Mesenchymal stem cell (in vitro differentiated cells and primary cell): ENCODE data around the gene SNRPA1.

ENCODE experiments used
- DNase-seq: peaks from one replicate; pipeline ENCODE4 v3.0.0-alpha.2; 2013
- H2AFZ ChIP-seq: one replicate; pipeline ENCODE4 v1.6.1; 2013; ENCODE audit warnings: low read depth, mild to moderate bottlenecking, control low read depth, inconsistent platforms, low read length, moderate library complexity
- H2AK5ac ChIP-seq: 2 replicates; pipeline ENCODE4 v1.6.1; 2013; ENCODE audit warnings: low read length, moderate library complexity, mild to moderate bottlenecking, inconsistent platforms; ENCODE audit not compliant: severe bottlenecking
- H2BK120ac ChIP-seq: one replicate; pipeline ENCODE4 v1.6.1; 2013; ENCODE audit warnings: low read depth, mild to moderate bottlenecking, inconsistent platforms, low read length, moderate library complexity
- H2BK12ac ChIP-seq, 2 experiments: one replicate each; pipeline ENCODE4 v1.6.1; 2013; ENCODE audit warnings: inconsistent platforms in 2 of 2, low read length in 2 of 2, mild to moderate bottlenecking in 2 of 2, moderate library complexity in 2 of 2, control low read depth in 1 of 2
- H2BK15ac ChIP-seq: one replicate; pipeline ENCODE4 v1.6.1; 2013; ENCODE audit warnings: mild to moderate bottlenecking, low read depth, inconsistent platforms; ENCODE audit not compliant: poor library complexity, severe bottlenecking
- H2BK5ac ChIP-seq: 2 replicates; pipeline ENCODE4 v1.6.1; 2013; ENCODE audit warnings: low read depth, mild to moderate bottlenecking, low read length, control low read depth, inconsistent platforms; ENCODE audit not compliant: poor library complexity, severe bottlenecking
- H3K14ac ChIP-seq, 2 experiments: one replicate each; pipeline ENCODE4 v1.6.1; 2013; ENCODE audit warnings: inconsistent platforms in 2 of 2, low read length in 2 of 2, control low read depth in 1 of 2, mild to moderate bottlenecking in 1 of 2, moderate library complexity in 1 of 2
- H3K18ac ChIP-seq, 2 experiments: one replicate each; pipeline ENCODE4 v1.6.1; 2013; ENCODE audit warnings: inconsistent platforms in 2 of 2, low read length in 2 of 2, control low read depth in 1 of 2, low read depth in 1 of 2, mild to moderate bottlenecking in 1 of 2
- H3K23ac ChIP-seq, 2 experiments: one replicate each; pipeline ENCODE4 v1.6.1; 2013; ENCODE audit warnings: inconsistent platforms in 2 of 2, low read length in 2 of 2, mild to moderate bottlenecking in 2 of 2, moderate library complexity in 2 of 2, control low read depth in 1 of 2
- H3K27ac ChIP-seq: 2 replicates; pipeline ENCODE4 v1.5.1; 2013; ENCODE audit warnings: mild to moderate bottlenecking, moderate library complexity, low read length, control low read depth, inconsistent platforms; ENCODE audit not compliant: poor library complexity, severe bottlenecking
- H3K27me3 ChIP-seq, 2 experiments: 2 replicates each; pipeline versions ENCODE4 v1.6.1 to v1.7.0; 2013; ENCODE audit warnings: low read length in 2 of 2, mild to moderate bottlenecking in 2 of 2, moderate library complexity in 2 of 2, control low read depth in 1 of 2, inconsistent platforms in 1 of 2; ENCODE audit not compliant: control insufficient read depth in 1 of 2, insufficient read depth in 1 of 2
- H3K36me3 ChIP-seq, 2 experiments: 2 replicates each; pipeline versions ENCODE4 v1.6.1 to v1.7.0; 2013; ENCODE audit warnings: low read length in 2 of 2, control low read depth in 1 of 2, inconsistent platforms in 1 of 2, low read depth in 1 of 2, mild to moderate bottlenecking in 1 of 2; ENCODE audit not compliant: insufficient read depth in 2 of 2, control insufficient read depth in 1 of 2
- H3K4ac ChIP-seq, 2 experiments: one replicate each; pipeline ENCODE4 v1.6.1; 2013; ENCODE audit warnings: inconsistent platforms in 2 of 2, low read length in 2 of 2, mild to moderate bottlenecking in 2 of 2, moderate library complexity in 2 of 2, control low read depth in 1 of 2, low read depth in 1 of 2
- H3K4me1 ChIP-seq: 2 replicates; pipeline ENCODE4 v1.6.1; 2013; ENCODE audit warnings: low read depth, low read length, control low read depth; ENCODE audit not compliant: control insufficient read depth, insufficient read depth
- H3K4me2 ChIP-seq: 2 replicates; pipeline ENCODE4 v1.6.1; 2013; ENCODE audit warnings: low read length, mild to moderate bottlenecking, inconsistent platforms; ENCODE audit not compliant: poor library complexity, severe bottlenecking
- H3K4me3 ChIP-seq, 2 experiments: 2 replicates each; pipeline versions ENCODE4 v1.5.1 to v1.7.0; 2013; ENCODE audit warnings: low read length in 2 of 2, mild to moderate bottlenecking in 2 of 2, control low read depth in 1 of 2, low read depth in 1 of 2; ENCODE audit not compliant: insufficient read depth in 1 of 2
- H3K79me1 ChIP-seq: replicated peaks from 2 replicates; pipeline ENCODE4 v1.6.1; 2013; ENCODE audit warnings: mild to moderate bottlenecking, control low read depth, low read length, inconsistent platforms; ENCODE audit not compliant: poor library complexity, severe bottlenecking
- H3K9ac ChIP-seq: 2 replicates; pipeline ENCODE4 v1.7.0; 2013; ENCODE audit warnings: mild to moderate bottlenecking, low read length, moderate library complexity
- H3K9me3 ChIP-seq: 2 replicates; pipeline ENCODE4 v1.7.0; 2013; ENCODE audit warnings: mild to moderate bottlenecking, low read length; ENCODE audit not compliant: control insufficient read depth
- H4K8ac ChIP-seq: one replicate; pipeline ENCODE4 v1.6.1; 2013; ENCODE audit warnings: inconsistent platforms, mild to moderate bottlenecking, low read length, moderate library complexity
- H4K91ac ChIP-seq: one replicate; pipeline ENCODE4 v1.6.1; 2013; ENCODE audit warnings: mild to moderate bottlenecking, low read length, inconsistent platforms
- WGBS: methylation state at CpG from one replicate; pipeline ENCODE4 v1.1.7; 2013; ENCODE audit warnings: mixed read lengths; 5-methylcytosine and 5-hydroxymethylcytosine counted together

The SNRPA1 gene

DNA sequence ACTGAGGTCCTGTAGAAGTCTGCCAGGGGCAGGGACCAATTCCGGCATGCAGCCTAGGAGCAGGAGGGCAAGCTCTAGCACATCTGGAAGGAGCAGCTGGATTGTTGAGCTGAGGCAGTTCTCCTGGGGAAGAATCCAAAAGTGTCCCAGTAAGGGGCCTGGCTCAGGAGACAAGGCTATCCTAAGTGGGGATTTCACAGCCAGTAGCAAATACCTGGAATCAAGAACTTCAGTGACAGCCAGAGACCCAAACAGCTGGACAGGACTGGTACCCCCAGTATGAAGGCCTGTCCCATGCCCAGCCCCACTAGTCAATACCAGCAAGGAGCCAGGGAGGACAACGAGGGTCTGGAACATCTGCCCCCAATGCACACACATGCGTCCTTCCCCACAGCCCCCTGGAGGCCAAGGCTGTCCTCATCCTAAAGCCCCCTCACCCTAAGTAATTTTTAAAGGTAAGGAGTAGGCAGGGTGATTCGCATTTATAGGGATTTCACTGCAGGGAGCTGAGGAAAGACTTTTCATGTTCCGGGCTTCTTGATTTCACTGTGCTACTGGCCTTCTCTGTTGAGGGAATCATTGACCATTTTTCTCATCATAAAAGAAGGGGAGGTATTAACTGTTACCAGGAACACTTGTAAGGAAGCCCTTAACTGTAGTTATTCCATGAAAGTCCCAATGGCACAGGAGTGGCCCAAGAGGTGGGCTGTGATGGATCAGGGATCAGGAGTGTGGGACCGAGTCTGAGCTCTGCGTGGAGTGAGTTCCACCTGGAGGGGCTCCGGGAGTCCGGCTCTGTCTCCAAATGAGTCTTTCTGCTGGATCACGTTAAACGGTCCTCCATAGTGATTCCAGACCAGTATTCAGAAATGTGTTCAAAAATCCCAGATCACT, 40.6 kb downstream of the SNRPA1 start:
- Histone ChIP-seq H3K23ac (no peak overlapping the region), H3K36me3 (no peaks in the 10 kb centered on the region), H3K14ac (no peak overlapping the region), H4K8ac (no peak overlapping the region), H3K9ac (no peak overlapping the region), H2AFZ (no peak overlapping the region), H3K27ac (no peak overlapping the region), H2BK5ac (no peak overlapping the region), H3K27me3 (peaks cover 0 to 7% of the 10 kb centered on the region in 2 experiments), H2BK15ac (no peak overlapping the region), H3K79me1 (no peaks in the 10 kb centered on the region), H3K4me3 (no peak overlapping the region), H3K4ac (no peak overlapping the region), H3K4me1 (peaks cover 5% of the 10 kb centered on the region), H3K9me3 (no peaks in the 10 kb centered on the region), H2BK12ac (peak overlapping the region in 1 of 2 experiments; percentile 6), H3K4me2 (no peak overlapping the region), H2BK120ac (no peak overlapping the region), H2AK5ac (peak overlapping the region; percentile 23), H3K18ac (no peak overlapping the region), H4K91ac (no peak overlapping the region)
- DNase-seq: no peak
- WGBS: 98% methylated on average over 9 of the region's 11 CpGs

DNA sequence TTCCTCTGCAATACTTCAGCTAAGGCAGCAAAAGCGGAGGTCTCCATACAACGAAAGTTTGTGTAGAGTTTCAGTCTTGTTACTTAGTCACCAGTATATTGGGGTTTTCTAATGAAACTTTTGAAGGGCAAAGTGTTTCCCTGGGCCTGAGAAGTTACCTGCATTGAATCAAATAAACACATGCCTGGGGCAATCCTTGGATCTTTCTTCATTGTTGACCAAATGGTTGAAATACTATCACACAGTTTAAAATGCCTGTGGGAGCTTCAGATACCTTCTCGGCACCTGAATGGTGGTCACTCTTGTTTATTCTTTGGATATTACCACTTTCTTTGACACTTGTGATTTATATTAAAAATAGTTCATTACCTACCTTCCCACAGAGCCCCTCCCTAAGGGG, 42.2 kb downstream of the SNRPA1 start:
- Histone ChIP-seq H3K18ac (no peak overlapping the region), H3K9ac (peak overlapping the region; percentile 95), H3K4me1 (peaks cover 5% of the 10 kb centered on the region), H3K27ac (peak overlapping the region; percentile 52), H3K9me3 (no peaks in the 10 kb centered on the region), H2BK5ac (no peak overlapping the region), H2AFZ (no peak overlapping the region), H2BK120ac (no peak overlapping the region), H2AK5ac (no peak overlapping the region), H3K4me3 (peak overlapping the region in 1 of 2 experiments; percentile 93), H3K4ac (no peak overlapping the region), H3K79me1 (no peaks in the 10 kb centered on the region), H3K4me2 (peak overlapping the region; percentile 86), H3K23ac (no peak overlapping the region), H3K36me3 (peaks cover 3 to 5% of the 10 kb centered on the region in 2 experiments), H4K8ac (no peak overlapping the region), H3K14ac (no peak overlapping the region), H4K91ac (no peak overlapping the region), H2BK15ac (no peak overlapping the region), H3K27me3 (no peaks in the 10 kb centered on the region), H2BK12ac (no peak overlapping the region)
- 71% methylated on average over 2 of the region's 3 CpGs for WGBS
- DNase-seq: no peak

GRCh38 chr15:101251830-101252820, 42.9 kb downstream of the SNRPA1 start, which contains the start of gene CHSY1:
Gene CHSY1, minus strand, starts transcription at chr15:101252048. Its CDS starts 592 bp downstream, at chr15:101251456.
- H3K9ac ChIP-seq: peak within 1 kb of the TSS; percentile 96
- peak within 1 kb of the TSS; percentile 90 for H4K8ac ChIP-seq
- peak within 1 kb of the TSS; percentile 86 to 93 for H3K4me3 ChIP-seq
- peak within 1 kb of the TSS; percentile 99 for H2BK15ac ChIP-seq
- H2BK120ac ChIP-seq: peak within 1 kb of the TSS; percentile 52
- peak within 1 kb of the TSS; percentile 21 to 96 for H3K23ac ChIP-seq
- peak within 1 kb of the TSS; percentile 52 for H3K27ac ChIP-seq
- H2BK12ac ChIP-seq: peak within 1 kb of the TSS in 1 of 2 experiments; percentile 63
- DNase-seq: peak; percentile 96
- H2AFZ ChIP-seq: peak within 1 kb of the TSS; percentile 92
- H3K9me3 ChIP-seq: no peaks in the 10 kb centered on the region
- peaks cover 8 to 12% of the 10 kb centered on the region in 2 experiments for H3K36me3 ChIP-seq
- peak within 1 kb of the TSS; percentile 96 for H4K91ac ChIP-seq
- H3K18ac ChIP-seq: peak within 1 kb of the TSS; percentile 97 to 98
- H2AK5ac ChIP-seq: no peak within 1 kb of the TSS
- no peaks in the 10 kb centered on the region for H3K79me1 ChIP-seq
- H2BK5ac ChIP-seq: peak within 1 kb of the TSS; percentile 85
- peak within 1 kb of the TSS in 1 of 2 experiments; percentile 98 for H3K14ac ChIP-seq
- peak within 1 kb of the TSS; percentile 67 to 89 for H3K4ac ChIP-seq
- peak within 1 kb of the TSS; percentile 86 for H3K4me2 ChIP-seq
- 2% methylated on average over 61 of the region's 108 CpGs for WGBS
- peaks cover 7% of the 10 kb centered on the region for H3K4me1 ChIP-seq
- no peaks in the 10 kb centered on the region for H3K27me3 ChIP-seq
